DND-41 (cell line): ENCODE data around the gene RAD21L1.

ENCODE experiments used
- ATAC-seq: fragments of 200-7000 bp; cut with Tn5 transposase; 3 replicates; pipeline ENCODE4 v1.9.1; 2021; ENCODE audit warnings: low read depth; ENCODE audit not compliant: insufficient read depth
- DNase-seq: peaks from one replicate; pipeline ENCODE4 v3.0.0-alpha.2; 2020
- H2AFZ ChIP-seq: 2 replicates; pipeline ENCODE4 v1.6.0; 2012; ENCODE audit warnings: low read depth, low read length
- H3K27ac ChIP-seq: 2 replicates; pipeline ENCODE4 v1.5.1; 2012; ENCODE audit warnings: low read length, inconsistent platforms
- H3K27me3 ChIP-seq: fragments of 200-600 bp; sonication (generic); 2 replicates; pipeline ENCODE4 v1.6.0; 2012; ENCODE audit warnings: low read length, mild to moderate bottlenecking, inconsistent platforms; ENCODE audit not compliant: insufficient read depth, poor library complexity
- H3K36me3 ChIP-seq: 2 replicates; pipeline ENCODE4 v1.5.1; 2012; ENCODE audit warnings: low read length, inconsistent platforms; ENCODE audit not compliant: insufficient read depth
- H3K4me1 ChIP-seq: 2 replicates; pipeline ENCODE4 v1.5.1; 2012; ENCODE audit warnings: mild to moderate bottlenecking, low read length; ENCODE audit not compliant: insufficient read depth
- H3K4me2 ChIP-seq: 2 replicates; pipeline ENCODE4 v1.6.0; 2012; ENCODE audit warnings: mild to moderate bottlenecking, moderate library complexity, low read length, inconsistent platforms; ENCODE audit not compliant: insufficient read depth
- H3K4me3 ChIP-seq, 2 experiments: fragments of 200-600 bp in 1 of 2; shearing (Covaris generic) in 1 of 2; 2 replicates each; pipeline ENCODE4 v1.5.1; 2012 to 2016; ENCODE audit warnings: inconsistent platforms in 2 of 2, low read length in 2 of 2, mild to moderate bottlenecking in 2 of 2, low read depth in 1 of 2, moderate library complexity in 1 of 2
- H3K79me2 ChIP-seq: 2 replicates; pipeline ENCODE4 v1.6.0; 2012; ENCODE audit warnings: low read length, inconsistent platforms; ENCODE audit not compliant: insufficient read depth
- H3K9ac ChIP-seq: 2 replicates; pipeline ENCODE4 v1.6.0; 2012; ENCODE audit warnings: low read depth, mild to moderate bottlenecking, inconsistent platforms, low read length, moderate library complexity
- H3K9me3 ChIP-seq: 2 replicates; pipeline ENCODE4 v1.5.1; 2012; ENCODE audit warnings: low read length, moderate library complexity, mild to moderate bottlenecking, inconsistent platforms; ENCODE audit not compliant: insufficient read depth, severe bottlenecking
- H4K20me1 ChIP-seq: 2 replicates; pipeline ENCODE4 v1.6.0; 2012; ENCODE audit warnings: low read length; ENCODE audit not compliant: insufficient read depth
- EZH2 ChIP-seq: IDR thresholded peaks from 3 replicates; pipeline ENCODE4 v1.6.1; 2012; ENCODE audit warnings: borderline replicate concordance, low read depth, mild to moderate bottlenecking, moderate library complexity, low read length, inconsistent platforms; ENCODE audit not compliant: severe bottlenecking
- TF ChIP-seq, protein P1 (sequence below): IDR thresholded peaks from 2 replicates; pipeline ENCODE4 v1.5.1; 2012; ENCODE audit warnings: borderline replicate concordance, low read length, moderate library complexity, mild to moderate bottlenecking; ENCODE audit not compliant: poor library complexity, severe bottlenecking; ENCODE audit errors: extremely low read depth

Gene RAD21L1

DNA sequence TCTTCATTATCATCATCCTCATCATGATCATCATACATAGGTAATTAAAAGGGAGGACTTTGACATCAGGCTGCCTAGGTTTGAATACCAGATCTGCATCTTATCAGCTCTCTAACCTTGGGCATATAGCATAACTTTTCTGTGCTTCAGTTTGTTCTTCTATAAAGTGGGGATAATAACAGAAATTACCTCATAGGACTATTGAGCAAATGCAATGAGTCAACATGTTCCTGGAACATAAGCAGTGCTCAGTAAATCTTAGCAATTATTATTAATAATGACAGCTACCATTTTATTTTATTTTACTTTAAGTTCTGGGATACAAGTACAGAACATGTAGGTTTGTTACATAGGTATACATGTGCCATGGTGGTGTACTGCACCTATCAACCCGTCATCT lies 15.3 kb upstream of the RAD21L1 start:
- TF ChIP-seq EZH2 = no peak
- TF ChIP-seq, protein P1, sequence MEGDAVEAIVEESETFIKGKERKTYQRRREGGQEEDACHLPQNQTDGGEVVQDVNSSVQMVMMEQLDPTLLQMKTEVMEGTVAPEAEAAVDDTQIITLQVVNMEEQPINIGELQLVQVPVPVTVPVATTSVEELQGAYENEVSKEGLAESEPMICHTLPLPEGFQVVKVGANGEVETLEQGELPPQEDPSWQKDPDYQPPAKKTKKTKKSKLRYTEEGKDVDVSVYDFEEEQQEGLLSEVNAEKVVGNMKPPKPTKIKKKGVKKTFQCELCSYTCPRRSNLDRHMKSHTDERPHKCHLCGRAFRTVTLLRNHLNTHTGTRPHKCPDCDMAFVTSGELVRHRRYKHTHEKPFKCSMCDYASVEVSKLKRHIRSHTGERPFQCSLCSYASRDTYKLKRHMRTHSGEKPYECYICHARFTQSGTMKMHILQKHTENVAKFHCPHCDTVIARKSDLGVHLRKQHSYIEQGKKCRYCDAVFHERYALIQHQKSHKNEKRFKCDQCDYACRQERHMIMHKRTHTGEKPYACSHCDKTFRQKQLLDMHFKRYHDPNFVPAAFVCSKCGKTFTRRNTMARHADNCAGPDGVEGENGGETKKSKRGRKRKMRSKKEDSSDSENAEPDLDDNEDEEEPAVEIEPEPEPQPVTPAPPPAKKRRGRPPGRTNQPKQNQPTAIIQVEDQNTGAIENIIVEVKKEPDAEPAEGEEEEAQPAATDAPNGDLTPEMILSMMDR = no peak
- ATAC-seq (no peak), DNase-seq (no peak)
- no peaks in the 10 kb centered on the region for H3K9me3 ChIP-seq
- H4K20me1 ChIP-seq = no peaks in the 10 kb centered on the region
- H3K4me3 ChIP-seq = no peak overlapping the region
- H3K4me2 ChIP-seq = no peak overlapping the region
- H2AFZ ChIP-seq = no peak overlapping the region
- no peak overlapping the region for H3K9ac ChIP-seq
- no peak overlapping the region for H3K27ac ChIP-seq
- H3K27me3 ChIP-seq = peaks cover 16% of the 10 kb centered on the region
- H3K4me1 ChIP-seq = no peaks in the 10 kb centered on the region
- H3K36me3 ChIP-seq = no peaks in the 10 kb centered on the region
- H3K79me2 ChIP-seq = no peaks in the 10 kb centered on the region

DNA sequence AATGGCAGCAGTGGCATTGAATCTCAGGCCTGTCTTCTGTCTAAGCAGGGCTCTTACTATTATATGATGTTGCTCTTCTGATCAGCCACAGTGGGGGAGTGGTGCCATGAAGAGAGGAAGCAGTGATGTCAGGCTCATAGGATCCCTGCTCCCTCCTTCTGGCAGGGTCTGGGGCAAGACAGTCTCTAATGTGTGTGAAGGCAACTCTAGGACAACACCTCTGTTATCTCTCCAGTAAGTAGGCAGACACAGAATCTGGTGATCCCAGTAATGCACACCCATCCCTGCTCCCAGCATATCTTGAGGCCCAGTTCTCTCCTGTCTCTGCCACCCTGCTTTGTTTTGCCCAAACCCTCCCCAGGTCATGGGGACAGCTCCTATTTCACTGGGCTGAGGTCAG lies 13.8 kb upstream of the RAD21L1 start:
- Histone ChIP-seq H3K9me3 (no peaks in the 10 kb centered on the region), H3K27ac (no peak overlapping the region), H3K9ac (no peak overlapping the region), H3K36me3 (no peaks in the 10 kb centered on the region), H3K4me2 (no peak overlapping the region), H3K4me3 (no peak overlapping the region), H3K4me1 (no peaks in the 10 kb centered on the region), H4K20me1 (no peaks in the 10 kb centered on the region), H3K27me3 (peaks cover 16% of the 10 kb centered on the region), H2AFZ (no peak overlapping the region), H3K79me2 (no peaks in the 10 kb centered on the region)
- ATAC-seq (no peak), DNase-seq (no peak)
- TF ChIP-seq EZH2 = no peak
- TF ChIP-seq, protein P1 = no peak

DNA sequence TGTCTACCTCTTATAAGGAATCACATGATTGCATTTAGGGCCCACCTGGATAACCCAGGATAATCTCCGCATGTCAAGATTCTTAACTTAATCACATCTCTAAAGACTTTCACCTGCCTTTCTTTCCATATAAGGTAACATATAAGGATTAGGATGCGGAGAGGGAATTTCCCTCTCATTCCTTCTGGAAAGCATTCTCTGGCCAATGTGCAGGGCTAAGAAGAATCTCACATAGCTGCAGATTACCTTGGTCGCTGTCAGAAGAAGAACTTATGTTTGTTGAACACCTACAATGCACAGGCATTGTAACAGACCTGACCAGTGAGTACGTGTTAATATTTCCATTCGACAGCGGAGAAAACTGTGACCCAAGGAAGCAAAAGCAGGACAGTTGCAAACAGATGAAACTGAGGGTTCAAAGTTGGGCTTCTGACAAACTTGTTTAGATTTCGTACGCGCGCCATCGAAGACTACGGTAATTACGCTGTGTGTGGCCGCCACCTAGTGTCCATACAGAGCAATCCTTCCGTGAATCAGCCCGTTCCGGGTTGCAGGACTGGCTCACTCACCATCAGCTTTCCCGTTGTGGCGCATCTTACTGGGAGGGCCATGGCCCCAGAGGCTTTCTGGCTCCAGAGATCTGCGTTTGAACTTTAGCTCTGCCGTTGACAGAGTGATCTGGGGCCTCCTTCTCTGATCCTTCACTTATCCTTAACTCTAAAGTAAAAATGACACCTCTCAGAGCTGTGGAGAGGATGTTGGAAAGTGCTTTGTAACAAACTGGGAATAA lies 13.0 kb upstream of the RAD21L1 start:
- TF ChIP-seq, protein P1 = peak; percentile 81
- TF ChIP-seq EZH2 = no peak
- Histone ChIP-seq H3K9ac (no peak overlapping the region), H3K79me2 (no peaks in the 10 kb centered on the region), H3K9me3 (no peaks in the 10 kb centered on the region), H3K4me1 (no peaks in the 10 kb centered on the region), H4K20me1 (no peaks in the 10 kb centered on the region), H2AFZ (no peak overlapping the region), H3K4me2 (no peak overlapping the region), H3K27ac (no peak overlapping the region), H3K27me3 (peaks cover 16% of the 10 kb centered on the region), H3K4me3 (no peak overlapping the region), H3K36me3 (no peaks in the 10 kb centered on the region)
- ATAC-seq (peak; percentile 70), DNase-seq (peak; percentile 38)
